Stomach smooth muscle (tissue), 2 donors: Measurements from ENCODE around the gene RHBDL1.

Source experiments
- H3K27ac ChIP-seq: one replicate; pipeline ENCODE4 v1.7.0; 2013; ENCODE audit warnings: mild to moderate bottlenecking, low read length, inconsistent platforms
- H3K27me3 ChIP-seq, 2 donors: one replicate each; pipeline ENCODE4 v1.7.0; 2013; ENCODE audit warnings: low read length in 2 of 2; ENCODE audit not compliant: insufficient read depth in 2 of 2, control insufficient read depth in 1 of 2
- H3K36me3 ChIP-seq, 2 donors: one replicate each; pipeline ENCODE4 v1.7.0; 2013; ENCODE audit warnings: low read length in 2 of 2; ENCODE audit not compliant: control insufficient read depth in 2 of 2, insufficient read depth in 2 of 2
- H3K4me1 ChIP-seq: one replicate; pipeline ENCODE4 v1.7.0; 2013; ENCODE audit warnings: low read length; ENCODE audit not compliant: control insufficient read depth, insufficient read depth
- H3K4me3 ChIP-seq, 2 donors: one replicate each; pipeline ENCODE4 v1.7.0; 2013; ENCODE audit warnings: low read length in 2 of 2
- H3K9ac ChIP-seq, 2 donors: one replicate each; pipeline ENCODE4 v1.7.0; 2013; ENCODE audit warnings: low read length in 2 of 2, mild to moderate bottlenecking in 1 of 2
- H3K9me3 ChIP-seq, 2 donors: one replicate each; pipeline ENCODE4 v1.7.0; 2013; ENCODE audit warnings: low read length in 2 of 2; ENCODE audit not compliant: control insufficient read depth in 2 of 2
- donor health status: healthy.
- donor health status: Pancreatic carcinoma.

RHBDL1 gene

DNA sequence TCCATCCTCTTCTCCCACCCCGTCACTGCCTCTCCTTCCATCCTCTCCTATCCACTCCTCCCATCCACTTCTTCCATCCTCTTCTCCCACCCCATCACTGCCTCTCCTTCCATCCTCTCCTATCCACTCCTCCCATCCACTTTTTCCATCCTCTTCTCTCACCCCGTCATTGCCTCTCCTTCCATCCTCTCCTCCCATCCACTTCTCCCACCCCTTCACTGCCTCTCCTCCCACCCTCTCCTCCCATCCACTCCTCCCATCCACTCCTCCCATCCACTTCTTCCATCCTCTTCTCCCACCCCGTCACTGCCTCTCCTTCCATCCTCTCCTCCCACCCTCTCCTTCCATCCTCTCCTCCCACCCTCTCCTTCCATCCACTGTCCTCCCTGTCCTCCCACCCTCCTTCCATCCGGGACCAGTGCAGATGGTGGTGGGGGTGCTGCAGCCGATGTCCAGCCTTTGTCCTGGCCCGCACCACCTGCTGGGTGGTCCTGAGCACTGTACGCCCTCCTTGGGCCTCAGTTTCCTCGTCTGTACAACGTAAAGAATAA is 43.6 kb upstream of the RHBDL1 start:
- H3K9ac ChIP-seq: no peak overlapping the region
- peaks cover 0 to 2% of the 10 kb centered on the region in 2 donors for H3K36me3 ChIP-seq

DNA sequence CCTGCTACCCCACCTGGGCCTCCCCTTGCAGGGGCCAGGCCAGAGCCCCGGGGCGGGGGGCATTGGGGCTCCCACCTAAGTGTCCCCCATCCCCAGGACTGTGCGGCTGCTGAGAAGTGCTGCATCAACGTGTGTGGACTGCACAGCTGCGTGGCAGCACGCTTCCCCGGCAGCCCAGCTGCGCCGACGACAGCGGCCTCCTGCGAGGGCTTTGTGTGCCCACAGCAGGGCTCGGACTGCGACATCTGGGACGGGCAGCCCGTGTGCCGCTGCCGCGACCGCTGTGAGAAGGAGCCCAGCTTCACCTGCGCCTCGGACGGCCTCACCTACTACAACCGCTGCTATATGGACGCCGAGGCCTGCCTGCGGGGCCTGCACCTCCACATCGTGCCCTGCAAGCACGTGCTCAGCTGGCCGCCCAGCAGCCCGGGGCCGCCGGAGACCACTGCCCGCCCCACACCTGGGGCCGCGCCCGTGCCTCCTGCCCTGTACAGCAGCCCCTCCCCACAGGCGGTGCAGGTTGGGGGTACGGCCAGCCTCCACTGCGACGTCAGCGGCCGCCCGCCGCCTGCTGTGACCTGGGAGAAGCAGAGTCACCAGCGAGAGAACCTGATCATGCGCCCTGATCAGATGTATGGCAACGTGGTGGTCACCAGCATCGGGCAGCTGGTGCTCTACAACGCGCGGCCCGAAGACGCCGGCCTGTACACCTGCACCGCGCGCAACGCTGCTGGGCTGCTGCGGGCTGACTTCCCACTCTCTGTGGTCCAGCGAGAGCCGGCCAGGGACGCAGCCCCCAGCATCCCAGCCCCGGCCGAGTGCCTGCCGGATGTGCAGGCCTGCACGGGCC is 42.8 kb upstream of the RHBDL1 start:
- Histone ChIP-seq H3K27me3 (peaks cover 2 to 6% of the 10 kb centered on the region in 2 donors), H3K4me3 (no peak overlapping the region), H3K9ac (no peak overlapping the region), H3K36me3 (peaks cover 0 to 2% of the 10 kb centered on the region in 2 donors), H3K4me1 (peaks cover 31% of the 10 kb centered on the region), H3K27ac (no peak overlapping the region), H3K9me3 (no peaks in the 10 kb centered on the region)

More for the DNA sequence above, 43.6 kb upstream of the RHBDL1 start:
- Histone ChIP-seq H3K27me3 (peaks cover 2 to 6% of the 10 kb centered on the region in 2 donors), H3K4me1 (peaks cover 25% of the 10 kb centered on the region), H3K27ac (no peak overlapping the region), H3K4me3 (no peak overlapping the region), H3K9me3 (no peaks in the 10 kb centered on the region)

DNA sequence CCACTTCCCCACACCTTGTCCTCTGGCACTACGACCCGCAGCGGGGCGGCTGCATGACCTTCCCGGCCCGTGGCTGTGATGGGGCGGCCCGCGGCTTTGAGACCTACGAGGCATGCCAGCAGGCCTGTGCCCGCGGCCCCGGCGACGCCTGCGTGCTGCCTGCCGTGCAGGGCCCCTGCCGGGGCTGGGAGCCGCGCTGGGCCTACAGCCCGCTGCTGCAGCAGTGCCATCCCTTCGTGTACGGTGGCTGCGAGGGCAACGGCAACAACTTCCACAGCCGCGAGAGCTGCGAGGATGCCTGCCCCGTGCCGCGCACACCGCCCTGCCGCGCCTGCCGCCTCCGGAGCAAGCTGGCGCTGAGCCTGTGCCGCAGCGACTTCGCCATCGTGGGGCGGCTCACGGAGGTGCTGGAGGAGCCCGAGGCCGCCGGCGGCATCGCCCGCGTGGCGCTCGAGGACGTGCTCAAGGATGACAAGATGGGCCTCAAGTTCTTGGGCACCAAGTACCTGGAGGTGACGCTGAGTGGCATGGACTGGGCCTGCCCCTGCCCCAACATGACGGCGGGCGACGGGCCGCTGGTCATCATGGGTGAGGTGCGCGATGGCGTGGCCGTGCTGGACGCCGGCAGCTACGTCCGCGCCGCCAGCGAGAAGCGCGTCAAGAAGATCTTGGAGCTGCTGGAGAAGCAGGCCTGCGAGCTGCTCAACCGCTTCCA is 42.0 kb upstream of the RHBDL1 start:
- Histone ChIP-seq H3K4me1 (peaks cover 36% of the 10 kb centered on the region), H3K36me3 (no peaks in the 10 kb centered on the region), H3K9ac (no peak overlapping the region), H3K4me3 (no peak overlapping the region), H3K27me3 (peaks cover 2 to 6% of the 10 kb centered on the region in 2 donors), H3K9me3 (no peaks in the 10 kb centered on the region), H3K27ac (no peak overlapping the region)

DNA sequence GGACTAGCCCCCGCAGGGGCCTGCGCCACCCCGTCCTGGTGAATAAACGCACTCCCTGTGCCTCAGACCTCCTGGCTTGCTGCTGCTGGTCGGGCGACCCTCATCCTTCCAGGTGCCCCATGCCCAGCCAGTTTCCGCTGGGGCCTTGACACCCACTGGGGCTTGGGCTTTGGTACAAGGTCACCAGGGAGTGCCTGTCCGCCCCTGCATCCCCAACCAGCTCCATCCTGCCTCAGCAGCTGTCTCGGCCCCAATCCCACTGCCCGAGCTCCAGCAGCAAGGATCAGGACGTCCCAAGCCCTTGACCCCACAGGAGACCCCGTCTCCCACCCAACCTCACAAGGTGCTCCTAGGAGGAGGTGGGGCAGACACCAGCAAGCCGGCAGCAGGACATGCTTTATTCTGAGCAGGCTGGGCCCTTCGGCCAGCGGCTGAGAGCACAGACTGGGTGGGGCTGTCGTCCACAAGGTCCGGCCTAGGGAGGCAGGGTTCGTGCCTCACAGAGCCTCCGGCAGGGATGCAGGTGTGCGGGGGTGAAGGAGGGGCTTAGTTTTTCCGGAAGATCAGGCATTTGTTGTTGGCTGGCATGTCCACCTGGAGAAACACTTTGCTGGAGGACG is 41.3 kb upstream of the RHBDL1 start:
- H3K4me3 ChIP-seq: no peak overlapping the region
- H3K9ac ChIP-seq: no peak overlapping the region
- H3K36me3 ChIP-seq: no peaks in the 10 kb centered on the region
- H3K9me3 ChIP-seq: no peaks in the 10 kb centered on the region
- H3K4me1 ChIP-seq: peaks cover 36% of the 10 kb centered on the region
- no peak overlapping the region for H3K27ac ChIP-seq
- peaks cover 2 to 6% of the 10 kb centered on the region in 2 donors for H3K27me3 ChIP-seq

DNA sequence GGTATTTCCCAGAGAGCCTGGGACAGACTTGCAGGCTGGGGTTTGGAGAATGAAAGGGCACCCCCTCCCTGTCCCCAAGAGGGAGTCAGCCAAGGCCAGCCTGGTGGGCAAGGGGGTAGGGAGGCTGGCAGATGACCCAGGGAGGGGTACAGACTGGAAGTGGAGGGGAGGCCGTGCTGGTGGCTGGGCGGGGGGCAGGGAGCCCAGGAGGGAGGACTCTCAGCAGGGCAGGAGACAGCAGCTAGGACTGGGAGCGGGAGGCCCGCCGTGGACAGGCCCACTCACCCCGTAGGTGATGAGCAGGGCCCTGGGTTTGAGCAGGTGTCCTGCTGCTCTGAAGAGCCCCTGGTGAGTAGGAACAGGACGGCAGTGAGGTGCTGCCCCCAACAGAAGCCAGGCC is 40.5 kb upstream of the RHBDL1 start:
- Histone ChIP-seq H3K27ac (no peak overlapping the region), H3K9ac (peak overlapping the region in 1 of 2 donors; percentile 93), H3K36me3 (no peaks in the 10 kb centered on the region), H3K9me3 (no peaks in the 10 kb centered on the region), H3K27me3 (peaks cover 2 to 6% of the 10 kb centered on the region in 2 donors), H3K4me3 (peak overlapping the region in 1 of 2 donors; percentile 94), H3K4me1 (peaks cover 34% of the 10 kb centered on the region)

DNA sequence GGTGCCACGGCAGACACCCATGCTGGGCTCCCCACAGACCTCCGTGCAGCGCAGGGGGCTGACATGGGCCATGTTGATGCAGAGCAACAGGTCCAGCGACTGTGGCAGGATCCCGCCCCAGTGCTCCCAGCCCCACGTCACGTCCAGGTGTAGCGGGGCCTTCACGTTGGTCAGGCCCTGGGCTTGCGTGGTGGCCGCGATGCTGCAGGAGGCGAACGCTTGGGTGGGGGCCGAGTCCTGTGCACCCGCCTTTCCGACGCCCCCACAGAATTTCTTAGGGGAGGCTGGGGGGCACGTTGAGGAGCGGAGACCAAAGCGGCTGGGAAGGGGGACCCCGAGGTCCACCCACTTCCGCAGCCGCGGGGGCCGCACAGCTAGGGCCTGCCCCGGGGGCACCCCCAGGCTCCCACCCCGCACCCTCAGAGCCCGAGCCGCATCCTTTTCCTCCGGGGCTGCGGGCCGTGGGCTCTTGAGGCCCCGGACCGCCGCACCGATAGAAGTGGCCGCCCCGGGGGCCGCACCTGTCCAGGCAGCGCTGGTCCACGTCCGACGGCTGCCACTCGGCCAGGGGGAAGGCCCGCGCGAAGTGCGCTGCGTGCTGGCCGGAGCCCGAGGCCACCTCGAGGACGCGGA is 39.8 kb upstream of the RHBDL1 start:
- H3K4me1 ChIP-seq: peaks cover 28% of the 10 kb centered on the region
- H3K9ac ChIP-seq: peak overlapping the region; percentile 42 to 93
- no peaks in the 10 kb centered on the region for H3K36me3 ChIP-seq
- no peaks in the 10 kb centered on the region for H3K9me3 ChIP-seq
- H3K27ac ChIP-seq: peak overlapping the region; percentile 95
- H3K27me3 ChIP-seq: peaks cover 0 to 6% of the 10 kb centered on the region in 2 donors
- H3K4me3 ChIP-seq: peak overlapping the region; percentile 94 to 97

DNA sequence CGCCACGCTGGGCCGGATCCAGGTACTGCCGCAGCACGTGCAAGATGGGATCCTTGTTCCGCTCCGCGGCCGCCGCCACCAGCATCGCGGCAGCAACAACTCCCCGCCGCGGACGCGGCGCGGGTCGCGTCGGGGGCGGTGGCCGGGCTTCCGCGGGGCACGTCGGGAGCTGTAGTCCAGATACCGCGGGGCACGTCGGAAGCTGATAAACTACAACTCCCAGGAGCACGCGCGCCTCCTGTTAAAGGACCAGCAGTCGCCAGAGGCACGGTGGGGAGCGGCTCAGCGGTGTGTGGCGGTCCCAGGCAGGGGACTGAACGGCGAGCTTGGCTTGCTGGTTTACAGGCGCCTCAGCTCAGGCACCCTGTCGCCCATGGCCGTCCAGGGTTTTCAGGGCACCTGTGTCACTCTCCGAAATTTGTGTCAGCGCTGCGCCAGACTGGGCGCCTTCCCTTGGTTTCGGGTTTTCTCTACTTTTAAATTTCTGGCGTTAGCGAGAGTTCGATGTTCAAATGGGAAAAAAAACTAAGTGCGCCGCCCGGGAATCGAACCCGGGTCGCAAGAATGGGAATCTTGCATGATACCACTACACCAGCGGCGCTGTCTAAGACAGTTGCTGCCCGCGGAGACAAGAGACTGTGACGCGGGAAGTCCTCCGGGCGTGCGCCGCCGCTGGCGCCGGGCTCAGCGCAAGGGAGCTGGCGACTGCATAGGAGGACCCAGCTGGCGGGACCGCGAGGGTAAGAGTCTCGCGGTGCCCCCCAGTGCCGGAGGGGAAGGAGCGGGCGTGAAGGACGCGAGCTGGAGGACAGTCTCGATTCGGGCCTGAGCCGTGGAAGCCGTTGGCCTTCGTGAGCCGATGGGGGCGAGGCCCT is 39.0 kb upstream of the RHBDL1 start, which contains the start of gene METTL26:
TSS of gene METTL26 (minus strand) at position 100 of the 875 bp plus-strand sequence. CDS start at position 85, 15 bp downstream.
- Histone ChIP-seq H3K27ac (peak within 1 kb of the TSS; percentile 95), H3K9me3 (no peaks in the 10 kb centered on the region), H3K27me3 (peaks cover 0 to 4% of the 10 kb centered on the region in 2 donors), H3K4me1 (peaks cover 30% of the 10 kb centered on the region), H3K36me3 (no peaks in the 10 kb centered on the region), H3K9ac (peak within 1 kb of the TSS; percentile 93 to 97), H3K4me3 (peak within 1 kb of the TSS; percentile 94 to 97)

DNA sequence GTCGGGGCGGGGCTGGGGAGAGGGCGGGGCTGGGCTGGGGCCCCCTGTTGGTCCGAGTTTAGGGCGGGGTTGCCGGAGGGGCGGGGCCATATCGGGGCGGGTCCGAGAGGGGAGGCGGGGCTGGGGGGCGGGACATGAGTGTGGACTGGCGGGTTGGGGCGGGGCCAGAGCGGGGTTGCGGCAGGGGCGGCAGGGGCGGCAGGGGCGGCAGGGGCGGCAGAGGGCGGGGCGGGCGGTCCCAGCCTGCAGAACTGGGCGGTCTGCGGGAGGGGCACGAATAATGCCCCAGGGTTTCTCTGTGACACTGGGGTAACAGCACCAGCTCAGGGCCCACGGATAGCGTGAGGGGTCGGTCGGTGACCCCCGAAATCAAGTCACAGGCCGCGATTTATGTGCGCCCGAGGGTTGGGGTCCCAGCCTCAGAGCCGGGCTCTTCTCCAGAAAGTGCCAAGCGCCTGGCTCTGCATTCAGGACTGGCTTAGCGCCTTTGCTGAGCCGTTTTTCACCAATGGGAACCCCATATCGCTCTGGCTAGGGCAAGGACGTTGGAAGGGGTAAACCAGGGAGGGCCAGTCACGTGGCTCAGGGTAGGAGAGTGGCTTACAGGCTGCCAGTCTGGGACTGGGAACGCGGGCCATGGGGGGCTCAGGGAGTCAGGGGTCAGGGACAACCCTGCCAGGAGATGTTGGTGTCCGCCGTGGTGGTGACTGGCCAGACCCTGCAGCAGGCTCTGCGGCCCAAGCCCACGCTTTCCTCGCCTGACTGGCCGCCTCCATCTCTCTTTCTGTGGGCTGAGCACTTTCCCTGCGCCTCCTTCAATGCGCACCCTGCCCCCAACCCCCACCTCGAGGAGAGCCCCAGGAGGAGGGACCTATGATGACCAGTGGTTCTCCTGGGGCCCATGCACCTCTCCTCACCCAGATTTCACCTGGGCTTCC is 38.1 kb upstream of the RHBDL1 start:
- Histone ChIP-seq H3K9ac (peak overlapping the region in 1 of 2 donors; percentile 93), H3K4me3 (peak overlapping the region; percentile 94 to 97), H3K9me3 (no peaks in the 10 kb centered on the region), H3K27ac (peak overlapping the region; percentile 95), H3K4me1 (peaks cover 33% of the 10 kb centered on the region), H3K36me3 (no peaks in the 10 kb centered on the region), H3K27me3 (peaks cover 0 to 1% of the 10 kb centered on the region in 2 donors)

DNA sequence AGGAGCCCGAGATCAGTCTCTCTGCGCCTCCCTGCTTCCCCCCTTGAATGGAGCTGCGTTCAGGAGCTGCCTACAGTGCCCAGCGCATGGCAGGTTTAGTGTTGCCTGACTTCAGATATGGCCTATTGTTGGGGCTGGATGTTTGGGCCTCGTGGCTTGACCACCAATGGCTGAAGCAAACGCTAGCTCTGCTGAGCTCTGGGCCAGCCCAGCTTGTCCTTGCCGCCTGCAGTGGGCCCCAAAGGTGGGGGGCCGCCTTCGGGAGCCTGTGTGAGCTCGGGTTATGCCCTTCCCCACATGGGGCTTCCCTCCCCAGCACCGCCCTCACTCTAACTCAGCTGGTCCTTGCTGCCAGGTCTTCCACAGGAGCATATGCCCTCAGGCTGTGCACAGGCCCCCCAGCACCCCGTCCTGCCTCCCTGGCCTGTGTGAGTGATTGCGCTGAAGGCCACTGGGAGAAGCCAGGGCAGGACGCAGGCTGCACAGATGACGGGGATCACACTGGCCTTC is 37.4 kb upstream of the RHBDL1 start:
- no peaks in the 10 kb centered on the region for H3K9me3 ChIP-seq
- peak overlapping the region in 1 of 2 donors; percentile 22 for H3K4me3 ChIP-seq
- H3K27me3 ChIP-seq: no peaks in the 10 kb centered on the region
- peaks cover 41% of the 10 kb centered on the region for H3K4me1 ChIP-seq
- no peak overlapping the region for H3K9ac ChIP-seq
- H3K36me3 ChIP-seq: no peaks in the 10 kb centered on the region
- no peak overlapping the region for H3K27ac ChIP-seq
